Measurements from ENCODE around the gene MAGOH.
"Not testable (repeated sequence)": the region's sequence is repeated elsewhere in the genome, so short reads cannot be mapped to it uniquely, and the experiment has no call there.

The MAGOH gene

GRCh38 chr1:53238197-53239155, at the start of gene MAGOH:
Gene MAGOH, minus strand, starts transcription at chr1:53238518. Its CDS starts 70 bp downstream, at chr1:53238448.
- peak; percentile 80 for FAIRE-seq

GRCh38 chr1:53286955-53287354, 48.6 kb upstream of the MAGOH start:
- FAIRE-seq (no peak), DNase-seq (ENCODE audit: low spot score) (no peak)

More at GRCh38 chr1:53238197-53239155, at the start of gene MAGOH:
- peak; percentile 86 for DNase-seq (ENCODE audit: low spot score)

GRCh38 chr1:53285969-53286760, 47.8 kb upstream of the MAGOH start:
- no peak for DNase-seq (ENCODE audit: low spot score)
- no peak for FAIRE-seq

GRCh38 chr1:53285546-53285945, 47.2 kb upstream of the MAGOH start:
- DNase-seq (ENCODE audit: low spot score) (no peak), FAIRE-seq (no peak)

GRCh38 chr1:53284224-53285020, 46.1 kb upstream of the MAGOH start:
- FAIRE-seq (no peak), DNase-seq (ENCODE audit: low spot score) (no peak)

- not testable (repeated sequence) for DNase-seq (ENCODE audit: low spot score); FAIRE-seq
Measured at GRCh38 chr1:53283156-53283555, 44.8 kb upstream of the MAGOH start.

- FAIRE-seq (no peak), DNase-seq (ENCODE audit: low spot score) (no peak)
Measured at GRCh38 chr1:53281133-53281532, 42.8 kb upstream of the MAGOH start.

- FAIRE-seq (no peak), DNase-seq (ENCODE audit: low spot score) (no peak)
Measured at GRCh38 chr1:53280496-53280895, 42.2 kb upstream of the MAGOH start.

- FAIRE-seq (no peak), DNase-seq (ENCODE audit: low spot score) (no peak)
Measured at GRCh38 chr1:53279296-53280200, 41.2 kb upstream of the MAGOH start.

- FAIRE-seq (no peak), DNase-seq (ENCODE audit: low spot score) (peak; percentile 26)
Measured at GRCh38 chr1:53278298-53278725, 40.0 kb upstream of the MAGOH start.

GRCh38 chr1:53277326-53277725, 39.0 kb upstream of the MAGOH start:
- FAIRE-seq (no peak), DNase-seq (ENCODE audit: low spot score) (no peak)

GRCh38 chr1:53276902-53277281, 38.6 kb upstream of the MAGOH start:
- DNase-seq (ENCODE audit: low spot score): no peak

GRCh38 chr1:53276153-53276901, 38.0 kb upstream of the MAGOH start:
- no peak for FAIRE-seq
- no peak for DNase-seq (ENCODE audit: low spot score)

More at GRCh38 chr1:53276902-53277281, 38.6 kb upstream of the MAGOH start:
- no peak for FAIRE-seq

- DNase-seq (ENCODE audit: low spot score) (no peak), FAIRE-seq (no peak)
Measured at GRCh38 chr1:53275566-53275965, 37.2 kb upstream of the MAGOH start.

GRCh38 chr1:53274541-53275185, 36.3 kb upstream of the MAGOH start:
- DNase-seq (ENCODE audit: low spot score) (no peak), FAIRE-seq (no peak)

GRCh38 chr1:53274026-53274425, 35.7 kb upstream of the MAGOH start:
- FAIRE-seq (no peak), DNase-seq (ENCODE audit: low spot score) (no peak)

- no peak for DNase-seq (ENCODE audit: low spot score)
- FAIRE-seq: no peak
Measured at GRCh38 chr1:53273526-53273925, 35.2 kb upstream of the MAGOH start.

GRCh38 chr1:53272349-53272748, 34.0 kb upstream of the MAGOH start:
- DNase-seq (ENCODE audit: low spot score) (no peak), FAIRE-seq (no peak)

Measured in RCC 7860 (cell line).